ENCODE data around the gene FARP1.

DNA sequence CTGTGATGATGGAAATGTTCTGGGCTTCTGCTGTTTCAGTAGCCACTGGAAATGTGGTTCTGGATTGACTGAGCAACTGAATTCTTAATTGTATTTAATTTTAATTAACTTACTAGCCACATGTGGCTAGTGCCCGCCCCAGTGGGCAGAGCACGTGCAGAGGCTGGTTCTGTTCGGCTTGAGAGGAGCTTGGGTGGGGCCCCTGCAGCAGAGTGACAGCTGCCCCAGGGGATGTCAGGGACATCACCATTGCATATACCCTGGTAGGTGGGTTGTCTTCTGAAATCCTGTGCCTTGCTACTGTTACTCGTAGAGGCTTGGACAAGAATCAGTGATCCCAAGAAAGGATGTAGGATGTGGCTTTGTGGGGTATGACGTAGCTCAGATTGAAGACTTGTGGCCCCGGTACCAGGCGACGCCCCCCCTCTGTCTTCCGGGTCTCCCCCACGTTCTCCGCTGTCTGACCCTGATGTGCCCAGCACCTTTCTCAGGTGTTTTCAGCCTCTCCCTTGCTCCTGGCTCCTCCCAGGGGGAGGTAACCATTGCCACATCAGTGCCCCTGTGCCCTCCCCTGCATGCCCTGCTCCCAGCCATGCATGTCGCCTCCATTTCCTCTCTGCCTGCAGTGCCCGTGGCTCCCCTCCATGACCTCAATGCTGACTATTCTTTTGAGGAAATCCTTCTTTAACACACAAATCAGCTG is 136.7 kb downstream of the FARP1 start:
- TF ChIP-seq, protein P1, sequence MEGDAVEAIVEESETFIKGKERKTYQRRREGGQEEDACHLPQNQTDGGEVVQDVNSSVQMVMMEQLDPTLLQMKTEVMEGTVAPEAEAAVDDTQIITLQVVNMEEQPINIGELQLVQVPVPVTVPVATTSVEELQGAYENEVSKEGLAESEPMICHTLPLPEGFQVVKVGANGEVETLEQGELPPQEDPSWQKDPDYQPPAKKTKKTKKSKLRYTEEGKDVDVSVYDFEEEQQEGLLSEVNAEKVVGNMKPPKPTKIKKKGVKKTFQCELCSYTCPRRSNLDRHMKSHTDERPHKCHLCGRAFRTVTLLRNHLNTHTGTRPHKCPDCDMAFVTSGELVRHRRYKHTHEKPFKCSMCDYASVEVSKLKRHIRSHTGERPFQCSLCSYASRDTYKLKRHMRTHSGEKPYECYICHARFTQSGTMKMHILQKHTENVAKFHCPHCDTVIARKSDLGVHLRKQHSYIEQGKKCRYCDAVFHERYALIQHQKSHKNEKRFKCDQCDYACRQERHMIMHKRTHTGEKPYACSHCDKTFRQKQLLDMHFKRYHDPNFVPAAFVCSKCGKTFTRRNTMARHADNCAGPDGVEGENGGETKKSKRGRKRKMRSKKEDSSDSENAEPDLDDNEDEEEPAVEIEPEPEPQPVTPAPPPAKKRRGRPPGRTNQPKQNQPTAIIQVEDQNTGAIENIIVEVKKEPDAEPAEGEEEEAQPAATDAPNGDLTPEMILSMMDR (IDR thresholded peaks at IDR 0.05), result no peak
- TF ChIP-seq POLR2A (IDR thresholded peaks at IDR 0.05) (no peak), POLR2AphosphoS5 (IDR thresholded peaks at IDR 0.05) (no peak)

Data from gastroesophageal sphincter (tissue), 3 donors.